ENCODE measurements around the gene TMEM130.
A peak's percentile ranks its signal among the peaks of the same experiment; 100 is the strongest.

TMEM130 gene

GRCh38 chr7:98810153-98810802 lies 59.5 kb downstream of the TMEM130 start:
- DNase-seq (ENCODE audit: low spot score in 2 of 2) (no peak), ATAC-seq (no peak)
- H3K9me3 Mint-ChIP-seq = no peaks in the 10 kb centered on the region
- H3K4me1 Mint-ChIP-seq = no peaks in the 10 kb centered on the region
- no peak overlapping the region for H3K4me3 Mint-ChIP-seq
- H3K27ac Mint-ChIP-seq = peak overlapping the region; percentile 59
- peaks cover 19% of the 10 kb centered on the region for H3K36me3 Mint-ChIP-seq

- no peaks in the 10 kb centered on the region for H3K4me1 Mint-ChIP-seq
- DNase-seq (ENCODE audit: low spot score in 2 of 2) (no peak), ATAC-seq (no peak)
- H3K4me3 Mint-ChIP-seq = no peak overlapping the region
- H3K27ac Mint-ChIP-seq = no peak overlapping the region
- H3K9me3 Mint-ChIP-seq = no peaks in the 10 kb centered on the region
- H3K36me3 Mint-ChIP-seq = peaks cover 19% of the 10 kb centered on the region
Measured at GRCh38 chr7:98808751-98809460, 60.9 kb downstream of the TMEM130 start.

- ATAC-seq = no peak
- no peak overlapping the region for H3K27ac Mint-ChIP-seq
Measured at GRCh38 chr7:98807068-98808048, 62.5 kb downstream of the TMEM130 start.

GRCh38 chr7:98805956-98806838 lies 63.6 kb downstream of the TMEM130 start:
- H3K27ac Mint-ChIP-seq = no peak overlapping the region
- ATAC-seq = no peak
- H3K4me3 Mint-ChIP-seq = no peak overlapping the region
- no peak for DNase-seq (ENCODE audit: low spot score in 2 of 2)
- no peaks in the 10 kb centered on the region for H3K4me1 Mint-ChIP-seq
- H3K9me3 Mint-ChIP-seq = peaks cover under 1% of the 10 kb centered on the region
- H3K36me3 Mint-ChIP-seq = peaks cover 10% of the 10 kb centered on the region

More at GRCh38 chr7:98807068-98808048, 62.5 kb downstream of the TMEM130 start:
- Mint-ChIP-seq H3K9me3 (no peaks in the 10 kb centered on the region), H3K4me3 (no peak overlapping the region), H3K36me3 (peaks cover 19% of the 10 kb centered on the region), H3K4me1 (no peaks in the 10 kb centered on the region)
- DNase-seq (ENCODE audit: low spot score in 2 of 2) = no peak

GRCh38 chr7:98802781-98803110 lies 67.1 kb downstream of the TMEM130 start:
- Mint-ChIP-seq H3K4me3 (no peak overlapping the region), H3K4me1 (no peaks in the 10 kb centered on the region), H3K9me3 (peaks cover 6% of the 10 kb centered on the region), H3K36me3 (no peaks in the 10 kb centered on the region), H3K27ac (no peak overlapping the region)
- ATAC-seq (no peak), DNase-seq (ENCODE audit: low spot score in 2 of 2) (no peak)

GRCh38 chr7:98802088-98802780 lies 67.6 kb downstream of the TMEM130 start:
- peak in 1 of 2 donors; percentile 5 for DNase-seq (ENCODE audit: low spot score in 2 of 2)
- H3K4me3 Mint-ChIP-seq = no peak overlapping the region
- peak; percentile 75 for ATAC-seq

GRCh38 chr7:98800996-98801395 lies 68.8 kb downstream of the TMEM130 start:
- Mint-ChIP-seq H3K27ac (no peak overlapping the region), H3K36me3 (no peaks in the 10 kb centered on the region), H3K4me3 (no peak overlapping the region), H3K4me1 (no peaks in the 10 kb centered on the region), H3K9me3 (peaks cover 6% of the 10 kb centered on the region)
- DNase-seq (ENCODE audit: low spot score in 2 of 2) = no peak
- ATAC-seq = no peak

More at GRCh38 chr7:98802088-98802780, 67.6 kb downstream of the TMEM130 start:
- Mint-ChIP-seq H3K4me1 (no peaks in the 10 kb centered on the region), H3K9me3 (peaks cover 6% of the 10 kb centered on the region), H3K36me3 (no peaks in the 10 kb centered on the region), H3K27ac (no peak overlapping the region)

GRCh38 chr7:98797150-98797549 lies 72.7 kb downstream of the TMEM130 start:
- peaks cover 6% of the 10 kb centered on the region for H3K9me3 Mint-ChIP-seq
- no peaks in the 10 kb centered on the region for H3K4me1 Mint-ChIP-seq
- DNase-seq (ENCODE audit: low spot score in 2 of 2) (no peak), ATAC-seq (no peak)
- H3K4me3 Mint-ChIP-seq = no peak overlapping the region
- H3K27ac Mint-ChIP-seq = no peak overlapping the region
- H3K36me3 Mint-ChIP-seq = no peaks in the 10 kb centered on the region
